Renal pelvis (tissue), 12 donors: Measurements from ENCODE around the gene ARL6IP4. TPM values are rescaled to one million over a fixed set of nuclear protein-coding genes. Genes with fewer than 3 reads are reported as not detected.
"Not testable (repeated sequence)": the region's sequence is repeated elsewhere in the genome, so short reads cannot be mapped to it uniquely, and the experiment has no call there.

Experiments used
- DNase-seq: peaks from one replicate; pipeline ENCODE4 v3.0.0-alpha.2; 2013
- long read RNA-seq, 16 experiments: transcript quantifications; one replicate each; lab custom pipeline, GENCODE V29; 2026
- polyA plus RNA-seq, 3 donors: library from polyadenylated mRNA; unstranded; fragments of 120-200 nt; gene quantifications; one replicate each; pipeline ENCODE4 v1.2.1, GENCODE V29; 2013; ENCODE audit not compliant: insufficient read length in 3 of 3

Gene ARL6IP4
- polyA plus RNA-seq = 100 to 1,000 TPM; 184 to 231 (median 209) TPM
- long read RNA-seq, donor 1, transcript ARL6IP4-210 (6 exons, 1,491 nt) = minor isoform, 21 of 180 reads
- long read RNA-seq, donor 1, transcript ARL6IP4-220 (6 exons, 1,591 nt) = major isoform, 24 of 180 reads
- long read RNA-seq, donor 1, transcript ARL6IP4-213 (2 exons, 562 nt) = minor isoform, 9 of 180 reads
- long read RNA-seq, donor 1, transcript ARL6IP4-201 (6 exons, 1,644 nt) = minor isoform, 5 of 180 reads
- long read RNA-seq, donor 1, partial matches to known transcripts = 79 of 180 reads
- long read RNA-seq, donor 1, other reads (novel, unspliced or antisense) = 29 of 180 reads
- long read RNA-seq, donor 2, transcript ARL6IP4-220 (6 exons, 1,591 nt) = minor isoform, 20 of 221 reads
- long read RNA-seq, donor 2, transcript ARL6IP4-208 (6 exons, 796 nt) = minor isoform, 9 of 221 reads
- long read RNA-seq, donor 2, transcript ARL6IP4-210 (6 exons, 1,491 nt) = major isoform, 22 of 221 reads
- long read RNA-seq, donor 2, transcript ARL6IP4-201 (6 exons, 1,644 nt) = minor isoform, 19 of 221 reads
- long read RNA-seq, donor 2, partial matches to known transcripts = 102 of 221 reads
- long read RNA-seq, donor 2, other reads (novel, unspliced or antisense) = 33 of 221 reads
- long read RNA-seq, donor 3, transcript ARL6IP4-220 (6 exons, 1,591 nt) = minor isoform, 16 of 128 reads
- long read RNA-seq, donor 3, transcript ARL6IP4-201 (6 exons, 1,644 nt) = minor isoform, 5 of 128 reads
- long read RNA-seq, donor 3, transcript ARL6IP4-208 (6 exons, 796 nt) = minor isoform, 6 of 128 reads
- long read RNA-seq, donor 3, transcript ARL6IP4-210 (6 exons, 1,491 nt) = major isoform, 19 of 128 reads
- long read RNA-seq, donor 3, partial matches to known transcripts = 60 of 128 reads
- long read RNA-seq, donor 3, other reads (novel, unspliced or antisense) = 15 of 128 reads
- long read RNA-seq, donor 4, transcript ARL6IP4-201 (6 exons, 1,644 nt) = minor isoform, 12 of 234 reads
- long read RNA-seq, donor 4, transcript ARL6IP4-208 (6 exons, 796 nt) = minor isoform, 9 of 234 reads
- long read RNA-seq, donor 4, transcript ARL6IP4-210 (6 exons, 1,491 nt) = minor isoform, 14 of 234 reads
- long read RNA-seq, donor 4, transcript ARL6IP4-220 (6 exons, 1,591 nt) = major isoform, 24 of 234 reads
- long read RNA-seq, donor 4, partial matches to known transcripts = 113 of 234 reads
- long read RNA-seq, donor 4, other reads (novel, unspliced or antisense) = 44 of 234 reads
- long read RNA-seq, donor 5, transcript ARL6IP4-210 (6 exons, 1,491 nt) = minor isoform, 8 of 73 reads
- long read RNA-seq, donor 5, transcript ARL6IP4-220 (6 exons, 1,591 nt) = major isoform, 11 of 73 reads
- long read RNA-seq, donor 5, partial matches to known transcripts = 29 of 73 reads
- long read RNA-seq, donor 5, other reads (novel, unspliced or antisense) = 12 of 73 reads
- long read RNA-seq, donor 6, transcript ARL6IP4-201 (6 exons, 1,644 nt) = minor isoform, 7 of 235 reads
- long read RNA-seq, donor 6, transcript ARL6IP4-208 (6 exons, 796 nt) = minor isoform, 11 of 235 reads
- long read RNA-seq, donor 6, transcript ARL6IP4-210 (6 exons, 1,491 nt) = minor isoform, 18 of 235 reads
- long read RNA-seq, donor 6, transcript ARL6IP4-220 (6 exons, 1,591 nt) = major isoform, 25 of 235 reads
- long read RNA-seq, donor 6, partial matches to known transcripts = 146 of 235 reads
- long read RNA-seq, donor 6, other reads (novel, unspliced or antisense) = 17 of 235 reads
- long read RNA-seq, donor 7, transcript ARL6IP4-204 (5 exons, 1,339 nt) = minor isoform, 7 of 135 reads
- long read RNA-seq, donor 7, transcript ARL6IP4-208 (6 exons, 796 nt) = minor isoform, 7 of 135 reads
- long read RNA-seq, donor 7, transcript ARL6IP4-201 (6 exons, 1,644 nt) = major isoform, 10 of 135 reads
- long read RNA-seq, donor 7, transcript ARL6IP4-220 (6 exons, 1,591 nt) = minor isoform, 7 of 135 reads
- long read RNA-seq, donor 7, partial matches to known transcripts = 60 of 135 reads
- long read RNA-seq, donor 7, other reads (novel, unspliced or antisense) = 26 of 135 reads
- long read RNA-seq, donor 8, transcript ARL6IP4-210 (6 exons, 1,491 nt) = major isoform, 7 of 55 reads
- long read RNA-seq, donor 8, transcript ARL6IP4-220 (6 exons, 1,591 nt) = major isoform, 7 of 55 reads
- long read RNA-seq, donor 8, partial matches to known transcripts = 29 of 55 reads
- long read RNA-seq, donor 8, other reads (novel, unspliced or antisense) = 0 of 55 reads
- long read RNA-seq, donor 9, transcript ARL6IP4-210 (6 exons, 1,491 nt) = major isoform, 20 of 222 reads
- long read RNA-seq, donor 9, transcript ARL6IP4-208 (6 exons, 796 nt) = minor isoform, 11 of 222 reads
- long read RNA-seq, donor 9, transcript ARL6IP4-201 (6 exons, 1,644 nt) = minor isoform, 13 of 222 reads
- long read RNA-seq, donor 9, transcript ARL6IP4-220 (6 exons, 1,591 nt) = major isoform, 20 of 222 reads
- long read RNA-seq, donor 9, partial matches to known transcripts = 122 of 222 reads
- long read RNA-seq, donor 9, other reads (novel, unspliced or antisense) = 23 of 222 reads
- long read RNA-seq, donor 10, transcript ARL6IP4-220 (6 exons, 1,591 nt) = major isoform, 17 of 157 reads
- long read RNA-seq, donor 10, transcript ARL6IP4-208 (6 exons, 796 nt) = minor isoform, 10 of 157 reads
- long read RNA-seq, donor 10, transcript ARL6IP4-210 (6 exons, 1,491 nt) = minor isoform, 10 of 157 reads
- long read RNA-seq, donor 10, transcript ARL6IP4-201 (6 exons, 1,644 nt) = minor isoform, 7 of 157 reads
- long read RNA-seq, donor 10, partial matches to known transcripts = 75 of 157 reads
- long read RNA-seq, donor 10, other reads (novel, unspliced or antisense) = 30 of 157 reads
- long read RNA-seq, donor 11, transcript ARL6IP4-201 (6 exons, 1,644 nt) = minor isoform, 5 of 94 reads
- long read RNA-seq, donor 11, transcript ARL6IP4-210 (6 exons, 1,491 nt) = minor isoform, 6 of 94 reads
- long read RNA-seq, donor 11, transcript ARL6IP4-220 (6 exons, 1,591 nt) = major isoform, 12 of 94 reads
- long read RNA-seq, donor 11, partial matches to known transcripts = 35 of 94 reads
- long read RNA-seq, donor 11, other reads (novel, unspliced or antisense) = 15 of 94 reads
- long read RNA-seq, donor 12, transcript ARL6IP4-220 (6 exons, 1,591 nt) = major isoform, 28 of 221 reads
- long read RNA-seq, donor 12, transcript ARL6IP4-210 (6 exons, 1,491 nt) = minor isoform, 15 of 221 reads
- long read RNA-seq, donor 12, transcript ARL6IP4-213 (2 exons, 562 nt) = minor isoform, 12 of 221 reads
- long read RNA-seq, donor 12, transcript ARL6IP4-208 (6 exons, 796 nt) = minor isoform, 17 of 221 reads
- long read RNA-seq, donor 12, partial matches to known transcripts = 99 of 221 reads
- long read RNA-seq, donor 12, other reads (novel, unspliced or antisense) = 33 of 221 reads
- long read RNA-seq, donor 13, transcript ARL6IP4-213 (2 exons, 562 nt) = minor isoform, 5 of 66 reads
- long read RNA-seq, donor 13, transcript ARL6IP4-220 (6 exons, 1,591 nt) = major isoform, 11 of 66 reads
- long read RNA-seq, donor 13, partial matches to known transcripts = 39 of 66 reads
- long read RNA-seq, donor 13, other reads (novel, unspliced or antisense) = 0 of 66 reads
- long read RNA-seq, donor 14 = 0 reads
- long read RNA-seq, donor 15, transcript ARL6IP4-210 (6 exons, 1,491 nt) = major isoform, 27 of 319 reads
- long read RNA-seq, donor 15, transcript ARL6IP4-213 (2 exons, 562 nt) = minor isoform, 10 of 319 reads
- long read RNA-seq, donor 15, transcript ARL6IP4-214 (5 exons, 1,273 nt) = minor isoform, 8 of 319 reads
- long read RNA-seq, donor 15, transcript ARL6IP4-220 (6 exons, 1,591 nt) = minor isoform, 25 of 319 reads
- long read RNA-seq, donor 15, partial matches to known transcripts = 217 of 319 reads
- long read RNA-seq, donor 15, other reads (novel, unspliced or antisense) = 18 of 319 reads
- long read RNA-seq, donor 16, transcript ARL6IP4-210 (6 exons, 1,491 nt) = major isoform, 25 of 215 reads
- long read RNA-seq, donor 16, transcript ARL6IP4-220 (6 exons, 1,591 nt) = minor isoform, 13 of 215 reads
- long read RNA-seq, donor 16, transcript ARL6IP4-214 (5 exons, 1,273 nt) = minor isoform, 10 of 215 reads
- long read RNA-seq, donor 16, transcript ARL6IP4-208 (6 exons, 796 nt) = minor isoform, 17 of 215 reads
- long read RNA-seq, donor 16, partial matches to known transcripts = 107 of 215 reads
- long read RNA-seq, donor 16, other reads (novel, unspliced or antisense) = 28 of 215 reads

GRCh38 chr12:122980183-122981035 lies at the start of gene ARL6IP4:
TSS of gene ARL6IP4 (plus strand) at chr12:122980681. CDS start at chr12:122981140, 459 bp downstream.
- peak; percentile 61 for DNase-seq

GRCh38 chr12:122932207-122932606 lies 48.3 kb upstream of the ARL6IP4 start:
- DNase-seq = no peak

GRCh38 chr12:122934722-122935121 lies 45.8 kb upstream of the ARL6IP4 start:
- DNase-seq = no peak

GRCh38 chr12:122935318-122935717 lies 45.2 kb upstream of the ARL6IP4 start:
- DNase-seq = no peak

- no peak for DNase-seq
Measured at GRCh38 chr12:122937622-122938091, 42.8 kb upstream of the ARL6IP4 start.

- DNase-seq = no peak
Measured at GRCh38 chr12:122939125-122939524, 41.4 kb upstream of the ARL6IP4 start.

- not testable (repeated sequence) for DNase-seq
Measured at GRCh38 chr12:122941351-122941750, 39.1 kb upstream of the ARL6IP4 start.

GRCh38 chr12:122942637-122943036 lies 37.8 kb upstream of the ARL6IP4 start:
- DNase-seq = no peak

GRCh38 chr12:122943196-122943595 lies 37.3 kb upstream of the ARL6IP4 start:
- DNase-seq = no peak

- no peak for DNase-seq
Measured at GRCh38 chr12:122944605-122945592, 35.6 kb upstream of the ARL6IP4 start.

GRCh38 chr12:122946690-122947341 lies 33.7 kb upstream of the ARL6IP4 start:
- no peak for DNase-seq

GRCh38 chr12:122947352-122947792 lies 33.1 kb upstream of the ARL6IP4 start:
- DNase-seq = no peak
